OCI-LY1 (cell line): Measurements from ENCODE around the gene ALDOB.

Experiments used
- EZH2 ChIP-seq: fragments of 200-600 bp; sonication (generic), shearing (Covaris generic); IDR thresholded peaks from 2 replicates; pipeline ENCODE4 v1.8.0; 2017; ENCODE audit warnings: borderline replicate concordance, mixed run types, mild to moderate bottlenecking, antibody characterized with exemption, low read length, moderate library complexity, mixed read lengths
- TF ChIP-seq, protein P1 (sequence below): fragments of 200-600 bp; sonication (generic), shearing (Covaris generic); IDR thresholded peaks from 2 replicates; pipeline ENCODE4 v1.5.1; 2017; ENCODE audit warnings: mild to moderate bottlenecking, antibody characterized with exemption, low read length, moderate library complexity, mixed read lengths

GRCh38 chr9:101372327-101373118, 63.1 kb downstream of the ALDOB start:
- TF ChIP-seq, protein P1, sequence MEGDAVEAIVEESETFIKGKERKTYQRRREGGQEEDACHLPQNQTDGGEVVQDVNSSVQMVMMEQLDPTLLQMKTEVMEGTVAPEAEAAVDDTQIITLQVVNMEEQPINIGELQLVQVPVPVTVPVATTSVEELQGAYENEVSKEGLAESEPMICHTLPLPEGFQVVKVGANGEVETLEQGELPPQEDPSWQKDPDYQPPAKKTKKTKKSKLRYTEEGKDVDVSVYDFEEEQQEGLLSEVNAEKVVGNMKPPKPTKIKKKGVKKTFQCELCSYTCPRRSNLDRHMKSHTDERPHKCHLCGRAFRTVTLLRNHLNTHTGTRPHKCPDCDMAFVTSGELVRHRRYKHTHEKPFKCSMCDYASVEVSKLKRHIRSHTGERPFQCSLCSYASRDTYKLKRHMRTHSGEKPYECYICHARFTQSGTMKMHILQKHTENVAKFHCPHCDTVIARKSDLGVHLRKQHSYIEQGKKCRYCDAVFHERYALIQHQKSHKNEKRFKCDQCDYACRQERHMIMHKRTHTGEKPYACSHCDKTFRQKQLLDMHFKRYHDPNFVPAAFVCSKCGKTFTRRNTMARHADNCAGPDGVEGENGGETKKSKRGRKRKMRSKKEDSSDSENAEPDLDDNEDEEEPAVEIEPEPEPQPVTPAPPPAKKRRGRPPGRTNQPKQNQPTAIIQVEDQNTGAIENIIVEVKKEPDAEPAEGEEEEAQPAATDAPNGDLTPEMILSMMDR = no peak
- TF ChIP-seq EZH2 = no peak
